ENCODE results near the gene SEC14L5. TPM values are rescaled to one million over a fixed set of nuclear protein-coding genes. Genes with fewer than 3 reads are reported as not detected.
A peak's percentile ranks its signal among the peaks of the same experiment; 100 is the strongest.

Gene SEC14L5
- total RNA-seq, 1 donor from 2014 or later = not detected

DNA sequence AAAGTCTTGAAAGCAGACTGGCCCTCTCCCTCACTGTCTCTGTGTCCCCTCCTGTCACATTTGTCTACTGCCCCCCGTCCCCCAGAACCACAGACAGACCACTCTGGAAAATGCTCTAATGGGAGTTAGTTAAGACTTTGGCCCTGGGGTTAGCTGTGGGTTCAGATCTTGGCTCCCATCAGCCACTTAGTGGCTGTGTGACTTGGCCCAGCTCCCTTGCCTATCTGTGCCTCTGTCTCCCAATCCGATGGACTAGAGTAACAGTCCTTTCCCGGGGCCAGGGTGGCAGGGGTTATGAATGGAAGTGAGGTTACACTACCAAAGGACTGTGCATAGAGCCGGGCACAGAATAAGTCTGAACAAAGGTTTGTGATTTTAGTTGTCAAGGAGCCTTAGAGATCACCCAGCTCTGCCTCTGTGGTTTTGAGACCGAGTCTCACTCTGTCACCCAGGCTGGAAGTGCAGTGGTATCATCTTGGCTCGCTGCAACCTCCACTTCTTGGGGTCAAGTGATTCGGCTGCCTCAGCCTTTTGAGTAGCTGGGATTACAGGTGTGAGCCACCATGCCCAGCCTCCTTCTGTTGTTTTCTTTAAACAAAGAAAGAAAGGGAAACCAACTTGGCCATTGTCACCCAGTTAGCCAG is 44.9 kb upstream of the SEC14L5 start:
- no peak overlapping the region for H3K4me3 ChIP-seq (ENCODE audit: low read depth, low read length)
- TF ChIP-seq, protein P1, sequence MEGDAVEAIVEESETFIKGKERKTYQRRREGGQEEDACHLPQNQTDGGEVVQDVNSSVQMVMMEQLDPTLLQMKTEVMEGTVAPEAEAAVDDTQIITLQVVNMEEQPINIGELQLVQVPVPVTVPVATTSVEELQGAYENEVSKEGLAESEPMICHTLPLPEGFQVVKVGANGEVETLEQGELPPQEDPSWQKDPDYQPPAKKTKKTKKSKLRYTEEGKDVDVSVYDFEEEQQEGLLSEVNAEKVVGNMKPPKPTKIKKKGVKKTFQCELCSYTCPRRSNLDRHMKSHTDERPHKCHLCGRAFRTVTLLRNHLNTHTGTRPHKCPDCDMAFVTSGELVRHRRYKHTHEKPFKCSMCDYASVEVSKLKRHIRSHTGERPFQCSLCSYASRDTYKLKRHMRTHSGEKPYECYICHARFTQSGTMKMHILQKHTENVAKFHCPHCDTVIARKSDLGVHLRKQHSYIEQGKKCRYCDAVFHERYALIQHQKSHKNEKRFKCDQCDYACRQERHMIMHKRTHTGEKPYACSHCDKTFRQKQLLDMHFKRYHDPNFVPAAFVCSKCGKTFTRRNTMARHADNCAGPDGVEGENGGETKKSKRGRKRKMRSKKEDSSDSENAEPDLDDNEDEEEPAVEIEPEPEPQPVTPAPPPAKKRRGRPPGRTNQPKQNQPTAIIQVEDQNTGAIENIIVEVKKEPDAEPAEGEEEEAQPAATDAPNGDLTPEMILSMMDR (IDR thresholded peaks at IDR 0.05; ENCODE audit: insufficient read depth, low read length, poor library complexity, severe bottlenecking) = no peak
- no peak for DNase-seq (ENCODE audit: low read depth)
- H3K36me3 ChIP-seq (ENCODE audit: control insufficient read depth, insufficient read depth, low read length) = no peaks in the 10 kb centered on the region
- H3K27me3 ChIP-seq (ENCODE audit: control insufficient read depth, insufficient read depth, low read length) = no peaks in the 10 kb centered on the region

DNA sequence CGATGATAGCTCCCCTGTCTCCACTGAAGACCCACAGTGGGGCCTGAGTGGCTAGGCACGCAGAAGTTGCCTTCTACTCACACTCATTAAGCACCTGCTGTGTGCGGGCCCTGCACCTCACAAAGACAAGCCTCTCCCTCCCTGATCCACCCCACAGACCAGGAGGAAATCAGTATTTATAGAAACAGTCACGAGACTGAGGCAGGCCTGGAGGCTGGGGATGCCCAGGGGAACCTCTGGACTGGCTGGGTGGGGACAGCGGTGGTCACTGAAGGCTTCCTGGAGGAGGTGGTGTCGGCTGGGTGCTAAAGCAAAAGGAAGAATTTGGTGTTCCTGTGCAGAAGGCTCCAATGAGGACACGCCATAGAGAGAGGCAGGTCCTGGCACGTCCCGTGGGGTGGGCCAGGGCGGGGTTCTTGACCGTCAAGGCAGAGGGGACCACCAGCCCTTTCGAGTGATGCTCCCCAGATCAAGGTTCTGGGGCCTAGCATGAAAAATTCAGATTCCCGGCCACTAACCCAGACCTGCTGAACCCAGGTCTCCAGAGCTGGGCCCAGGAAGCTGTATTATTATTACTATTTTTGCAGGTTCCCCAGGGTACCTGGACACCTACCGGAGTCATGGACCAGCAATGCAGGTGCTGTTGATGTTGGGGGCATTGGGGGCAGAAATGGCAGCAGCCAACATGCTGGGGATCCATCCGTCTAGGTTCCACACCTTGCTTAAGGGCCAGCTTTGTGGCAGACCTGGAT is 44.2 kb upstream of the SEC14L5 start:
- Histone ChIP-seq H3K27me3 (ENCODE audit: control insufficient read depth, insufficient read depth, low read length) (no peaks in the 10 kb centered on the region), H3K4me3 (ENCODE audit: low read depth, low read length) (no peak overlapping the region), H3K36me3 (ENCODE audit: control insufficient read depth, insufficient read depth, low read length) (no peaks in the 10 kb centered on the region)
- DNase-seq (ENCODE audit: low read depth) = no peak
- TF ChIP-seq, protein P1 (IDR thresholded peaks at IDR 0.05; ENCODE audit: insufficient read depth, low read length, poor library complexity, severe bottlenecking) = no peak

DNA sequence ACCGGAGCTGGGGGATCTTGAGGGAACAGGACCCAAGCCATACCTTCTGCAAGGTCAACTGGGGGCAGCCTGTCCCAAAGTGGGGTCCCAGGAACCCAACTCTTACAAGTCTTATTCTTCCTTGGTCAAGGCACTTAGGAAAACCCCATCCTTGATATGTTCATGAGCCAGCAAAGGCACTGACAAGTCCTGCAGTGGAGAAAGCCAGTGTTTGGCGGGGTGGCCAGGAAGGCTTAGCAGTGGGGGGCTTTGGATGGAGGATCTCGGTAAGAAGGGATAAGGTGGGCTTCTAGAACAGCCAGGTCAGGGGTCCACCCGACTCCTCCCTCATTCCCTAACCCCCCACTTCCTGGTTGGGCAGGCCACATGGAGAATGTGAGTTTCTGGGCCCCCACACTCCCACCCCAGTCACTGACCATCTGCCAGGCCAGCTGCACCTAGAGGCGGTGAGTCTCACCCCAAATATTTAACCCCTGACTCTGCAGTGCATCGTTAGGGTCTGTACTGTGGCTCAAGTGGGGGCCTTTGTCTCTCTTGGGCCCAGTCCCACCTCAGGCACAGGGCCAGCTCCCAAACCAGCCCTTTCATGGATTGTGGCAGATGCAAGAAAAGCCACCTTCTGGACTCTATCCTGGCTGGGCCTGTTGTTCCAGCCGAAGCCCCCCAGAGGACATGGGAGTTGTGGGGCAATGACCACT is 43.5 kb upstream of the SEC14L5 start:
- TF ChIP-seq, protein P1 (IDR thresholded peaks at IDR 0.05; ENCODE audit: insufficient read depth, low read length, poor library complexity, severe bottlenecking) = no peak
- no peaks in the 10 kb centered on the region for H3K36me3 ChIP-seq (ENCODE audit: control insufficient read depth, insufficient read depth, low read length)
- H3K27me3 ChIP-seq (ENCODE audit: control insufficient read depth, insufficient read depth, low read length) = no peaks in the 10 kb centered on the region
- no peak for DNase-seq (ENCODE audit: low read depth)
- H3K4me3 ChIP-seq (ENCODE audit: low read depth, low read length) = no peak overlapping the region

DNA sequence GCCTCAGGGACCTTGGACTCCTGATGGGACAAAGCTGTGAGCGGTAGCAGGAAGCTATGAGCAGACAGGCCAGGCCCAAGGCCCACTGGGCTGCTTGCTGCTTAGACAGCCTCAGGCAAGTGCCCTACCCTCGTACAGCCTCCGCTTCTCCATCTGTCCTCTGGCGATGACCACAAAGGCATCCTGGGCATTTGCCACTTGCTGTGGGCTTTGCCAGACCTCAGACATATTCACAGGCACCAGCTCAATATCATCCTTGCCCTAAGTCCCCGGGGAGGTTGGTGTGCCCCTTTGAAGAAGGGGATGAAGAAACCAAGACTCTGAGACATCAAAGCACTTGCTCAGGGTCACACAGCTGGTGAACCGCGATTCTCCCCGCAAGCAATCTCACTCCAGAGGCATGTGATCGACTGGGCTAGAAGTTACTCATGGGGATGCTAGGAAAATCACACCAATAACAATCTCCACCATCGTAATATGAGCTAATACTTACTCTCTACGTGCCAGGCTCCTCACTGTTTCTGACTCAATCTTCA is 42.8 kb upstream of the SEC14L5 start:
- peak; percentile 88 for DNase-seq (ENCODE audit: low read depth)
- Histone ChIP-seq H3K4me3 (ENCODE audit: low read depth, low read length) (no peak overlapping the region), H3K27me3 (ENCODE audit: control insufficient read depth, insufficient read depth, low read length) (no peaks in the 10 kb centered on the region), H3K36me3 (ENCODE audit: control insufficient read depth, insufficient read depth, low read length) (no peaks in the 10 kb centered on the region)
- TF ChIP-seq, protein P1 (IDR thresholded peaks at IDR 0.05; ENCODE audit: insufficient read depth, low read length, poor library complexity, severe bottlenecking) = no peak

DNA sequence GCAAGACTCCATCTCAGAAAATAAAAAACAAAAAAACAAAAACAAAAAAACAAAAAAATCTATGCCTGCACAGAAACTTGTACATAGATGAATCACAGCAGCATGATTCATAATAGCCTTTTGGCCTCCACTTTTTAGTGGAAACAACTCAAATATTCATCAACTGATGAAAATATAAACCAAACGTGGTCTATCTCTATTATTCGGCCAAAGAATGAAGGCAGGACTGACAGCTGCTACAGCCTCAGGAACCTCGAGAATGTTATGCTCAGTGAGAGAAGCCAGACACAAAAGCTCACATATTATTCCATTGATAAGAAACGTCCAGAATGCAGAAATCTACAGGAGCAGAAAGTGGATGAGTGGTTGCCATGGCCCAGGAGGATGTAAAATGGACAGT is 41.0 kb upstream of the SEC14L5 start:
- TF ChIP-seq, protein P1 (IDR thresholded peaks at IDR 0.05; ENCODE audit: insufficient read depth, low read length, poor library complexity, severe bottlenecking) = no peak
- Histone ChIP-seq H3K27me3 (ENCODE audit: control insufficient read depth, insufficient read depth, low read length) (no peaks in the 10 kb centered on the region), H3K4me3 (ENCODE audit: low read depth, low read length) (no peak overlapping the region), H3K36me3 (ENCODE audit: control insufficient read depth, insufficient read depth, low read length) (no peaks in the 10 kb centered on the region)
- DNase-seq (ENCODE audit: low read depth) = no peak
